Neural cell (in vitro differentiated cells): ENCODE results near the gene DOCK10.

Experiments
- CTCF ChIP-seq: fragments of 450-650 bp; IDR thresholded peaks from 2 replicates; pipeline ENCODE4 v1.5.1; 2014; ENCODE audit warnings: antibody characterized with exemption, mild to moderate bottlenecking, moderate library complexity; ENCODE audit not compliant: poor library complexity, severe bottlenecking
- REST ChIP-seq: IDR thresholded peaks from 2 replicates; pipeline ENCODE4 v1.6.1; 2012; ENCODE audit warnings: borderline replicate concordance

- TF ChIP-seq REST: no peak
- no peak for TF ChIP-seq CTCF
Measured at GRCh38 chr2:224884188-224884587, 158.1 kb downstream of the DOCK10 start.
